HG03097 (cell line): Measurements from ENCODE around the gene FAM170B.

Source experiments
- ATAC-seq: cut with Tn5 transposase; IDR thresholded peaks from one replicate; pipeline ENCODE4 v1.9.1; 2021; ENCODE audit not compliant: unreplicated experiment, low FRiP score

FAM170B gene

DNA sequence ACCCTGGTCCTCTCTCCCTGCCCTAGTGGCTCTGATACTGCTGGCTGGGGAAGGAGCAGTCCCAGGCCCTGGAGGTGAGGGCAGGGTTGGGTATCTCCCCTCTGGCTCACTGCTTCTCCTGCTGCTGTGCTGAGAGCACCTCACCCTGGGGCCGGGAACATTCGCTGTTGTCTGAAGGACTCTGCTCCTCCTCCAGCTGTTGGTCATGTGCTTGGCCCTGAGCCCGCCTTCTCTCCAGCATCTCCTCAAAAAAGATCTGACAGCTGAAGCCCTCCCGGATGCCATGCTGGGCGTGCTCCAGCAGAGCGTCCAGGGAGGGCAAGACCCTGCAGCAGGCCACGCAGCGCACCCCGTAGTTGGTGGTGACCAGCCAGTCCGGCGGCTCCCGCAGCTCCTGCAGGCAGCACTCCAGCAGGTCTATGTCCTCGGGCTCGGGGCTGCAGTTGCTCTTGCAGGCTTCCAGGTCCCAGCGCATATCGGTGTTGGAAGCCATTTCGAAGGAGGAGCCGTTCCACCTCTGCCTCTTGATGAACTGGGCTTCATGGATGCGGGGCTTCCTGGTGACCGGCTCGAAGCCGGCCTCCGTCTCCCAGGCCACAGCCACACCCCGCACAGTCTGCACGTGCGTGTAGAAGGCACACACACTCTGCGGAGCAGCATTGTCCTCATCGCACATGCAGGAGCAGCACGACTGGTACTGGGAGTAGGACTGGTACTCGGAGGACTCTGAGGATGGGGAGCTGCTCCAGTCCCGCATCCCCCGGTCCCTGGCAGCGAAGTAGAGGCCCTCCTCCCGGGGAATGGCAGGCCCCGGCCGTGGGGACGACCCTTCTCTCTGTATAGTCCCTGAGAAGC lies 2.1 kb downstream of the FAM170B start:
- ATAC-seq = no peak

DNA sequence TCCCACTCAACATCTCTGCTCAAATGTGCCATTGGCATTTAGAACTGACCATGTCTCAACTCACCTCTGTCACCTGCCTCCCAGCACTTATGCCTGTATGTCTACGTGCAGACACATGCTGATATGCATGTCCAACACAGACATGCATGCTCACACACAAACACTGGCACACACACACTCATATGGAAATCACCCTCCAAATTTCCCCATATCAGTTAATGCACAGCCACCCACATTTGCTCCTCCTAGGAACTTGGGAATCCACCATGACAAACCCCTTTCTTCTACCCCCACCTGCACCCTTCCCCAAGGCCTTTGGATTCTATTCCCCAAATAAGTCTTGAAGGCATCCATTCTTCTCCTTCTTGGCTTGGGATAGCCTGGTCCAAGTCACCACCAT lies 4.4 kb downstream of the FAM170B start:
- no peak for ATAC-seq

DNA sequence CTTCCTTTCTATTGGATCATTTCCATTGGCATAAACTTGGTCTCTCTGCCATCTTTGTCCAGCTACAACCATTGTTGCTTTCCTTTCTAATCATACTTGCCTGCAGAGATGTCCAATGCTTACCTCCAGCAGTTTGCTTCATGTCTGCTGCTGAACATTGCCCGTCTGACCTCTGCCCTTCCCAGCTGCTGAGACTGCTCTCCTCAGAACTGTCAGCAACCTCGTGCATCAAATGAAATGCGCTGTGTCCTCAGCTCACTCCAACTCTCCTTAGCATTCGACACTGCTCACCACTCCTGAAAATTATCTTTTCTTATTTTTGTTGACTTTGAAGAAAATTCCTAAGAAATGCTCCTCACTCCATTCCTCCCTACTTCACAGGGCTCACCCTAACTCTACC lies 5.0 kb downstream of the FAM170B start:
- ATAC-seq = no peak

DNA sequence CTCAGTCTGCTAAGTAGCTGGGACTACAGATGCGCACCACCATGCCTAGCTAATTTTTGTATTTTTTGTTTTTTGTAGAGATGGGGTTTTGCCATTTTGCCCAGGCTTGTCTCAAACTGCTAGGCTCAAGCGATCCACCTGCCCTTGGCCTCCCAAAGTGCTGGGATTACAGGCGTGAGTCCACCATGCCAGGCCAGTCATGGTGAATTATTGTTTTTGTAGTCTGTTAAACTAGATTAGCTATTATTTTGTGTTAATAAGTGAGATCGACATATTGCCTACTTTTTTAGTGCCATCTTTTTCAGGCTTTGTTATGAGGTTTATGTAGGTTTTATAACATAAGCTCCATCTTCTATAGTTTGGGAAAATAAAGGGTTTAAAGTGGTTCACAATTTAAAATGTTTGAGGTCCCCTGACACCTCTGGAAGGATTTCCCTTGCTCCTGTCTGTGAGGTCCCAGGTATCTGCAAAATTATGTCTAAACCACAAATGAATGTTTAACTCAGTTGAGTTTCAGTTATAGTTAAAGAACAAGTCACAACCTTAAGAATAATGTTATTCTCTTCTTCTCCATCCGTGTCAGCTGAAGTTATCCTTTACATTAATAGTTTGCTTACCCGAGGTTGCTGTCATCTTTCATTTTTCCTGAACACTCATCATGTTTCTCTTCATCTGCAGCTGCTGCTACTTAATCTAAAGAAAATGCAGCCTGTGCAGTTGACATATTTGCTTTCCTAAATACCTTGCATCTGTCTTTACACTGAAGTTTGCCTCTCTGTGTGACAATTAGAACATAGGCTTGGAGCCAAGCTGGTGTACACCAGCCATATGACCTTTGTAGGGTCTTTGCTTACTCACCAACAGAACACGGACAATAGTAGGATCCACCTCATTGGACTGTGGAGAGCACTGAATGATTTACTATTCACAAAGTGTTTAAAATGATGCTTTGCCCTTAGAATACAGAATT lies 9.6 kb downstream of the FAM170B start:
- peak; percentile 82 for ATAC-seq

DNA sequence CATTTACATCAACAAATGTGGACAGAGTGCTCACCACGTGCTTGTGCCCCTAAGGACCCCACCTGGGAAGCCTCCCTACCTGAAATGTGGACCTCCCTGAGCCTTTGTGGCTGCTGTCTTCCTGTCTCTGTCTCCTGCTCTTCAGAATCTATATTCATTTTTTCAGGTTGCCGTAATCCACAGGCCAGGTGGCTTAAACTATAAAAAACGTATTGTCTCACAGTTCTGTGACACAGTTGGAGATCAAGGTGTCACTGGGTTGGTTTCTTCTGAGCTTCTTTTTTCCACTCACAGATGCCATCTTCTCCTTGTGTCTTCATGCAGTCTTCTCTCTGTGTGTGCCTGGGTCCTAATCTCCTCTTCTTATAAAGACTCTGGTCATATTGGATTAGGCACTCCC lies 12.9 kb downstream of the FAM170B start:
- no peak for ATAC-seq

DNA sequence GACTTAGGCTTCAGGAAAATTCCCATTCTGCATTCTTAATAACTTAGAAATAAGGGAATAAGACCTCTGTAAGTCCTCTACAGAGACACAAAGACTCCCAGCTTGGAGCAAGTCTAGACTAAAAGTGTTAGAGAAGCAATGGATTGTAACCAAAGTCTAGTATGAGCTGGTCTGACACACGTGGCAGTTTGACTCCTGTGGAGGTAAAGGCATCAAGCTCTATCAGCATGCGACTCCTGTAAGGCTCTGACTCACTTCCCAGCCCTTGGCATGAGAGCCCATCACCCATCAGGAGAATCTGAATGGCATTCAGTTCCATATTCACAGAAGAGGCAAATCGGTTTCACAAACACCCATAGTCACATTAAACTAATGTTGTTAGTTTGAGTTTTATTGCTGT lies 14.1 kb downstream of the FAM170B start:
- ATAC-seq = no peak

DNA sequence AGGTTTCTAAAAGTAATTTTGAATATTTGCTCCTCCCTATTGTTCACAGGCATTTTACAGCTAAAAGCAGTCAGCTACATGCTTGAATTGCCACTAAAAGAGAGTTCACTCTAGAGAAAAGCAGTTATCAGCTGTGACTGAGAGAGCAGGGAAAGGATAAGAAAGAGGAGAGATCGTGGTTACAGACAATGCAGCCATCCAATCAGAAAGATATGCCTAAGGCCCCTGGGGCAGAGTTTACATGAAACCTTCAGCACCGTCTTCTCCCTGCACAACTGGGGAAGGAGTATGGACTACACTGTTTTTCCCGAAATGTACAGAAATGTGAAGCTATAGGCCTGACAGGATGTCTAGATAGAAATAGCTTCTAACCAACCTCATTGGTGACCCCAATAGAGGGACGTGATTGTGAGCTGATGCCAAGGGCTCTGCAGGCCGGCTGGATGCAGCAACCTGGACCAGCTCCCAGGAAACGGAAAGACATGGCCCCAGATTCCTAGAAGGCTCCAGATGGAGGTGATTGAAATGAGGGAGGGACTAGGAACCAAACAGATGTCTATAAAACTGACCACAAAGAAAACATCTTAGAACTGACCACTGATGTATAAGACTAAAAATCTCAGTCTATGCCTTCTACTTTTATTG lies 15.3 kb downstream of the FAM170B start:
- no peak for ATAC-seq

DNA sequence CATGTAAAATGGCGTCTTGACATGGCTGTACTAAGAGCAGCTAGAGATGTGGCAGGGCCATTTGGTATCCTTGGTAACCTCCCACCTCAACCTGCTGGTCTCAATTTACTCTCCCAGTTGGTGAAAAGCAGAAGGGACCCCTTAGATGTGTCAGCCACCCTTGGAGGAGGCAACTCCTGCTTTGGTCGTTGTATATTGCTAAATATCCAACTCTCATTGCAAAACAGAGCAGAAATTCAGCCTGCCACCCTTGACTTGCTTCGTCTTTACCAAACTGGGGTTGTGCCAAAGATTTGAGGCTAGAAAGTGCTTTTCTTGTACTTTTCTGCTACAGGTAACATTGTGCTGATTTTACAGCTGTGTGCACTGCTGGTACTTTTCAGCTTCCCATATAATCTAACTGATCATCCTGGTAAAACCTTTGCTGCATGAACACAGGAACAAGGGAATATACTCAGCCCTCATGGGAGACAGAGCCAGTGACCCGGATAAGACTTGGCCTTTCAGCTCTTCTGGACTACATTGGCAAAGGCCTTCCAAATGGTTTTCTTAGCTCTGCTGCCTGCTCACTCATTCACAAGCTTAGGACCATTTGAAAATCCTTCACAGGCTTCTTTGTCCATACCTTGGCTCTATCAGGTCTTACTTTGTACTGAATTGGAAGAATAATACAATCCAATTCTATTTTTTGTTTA lies 16.3 kb downstream of the FAM170B start:
- no peak for ATAC-seq

GRCh38 chr10:49116509-49117375 lies 17.1 kb downstream of the FAM170B start:
- ATAC-seq = no peak

GRCh38 chr10:49115796-49116508 lies 17.9 kb downstream of the FAM170B start:
- no peak for ATAC-seq

- ATAC-seq = no peak
These were observed 18.6 kb downstream of the FAM170B start, which contains the start of gene VSTM4 for GRCh38 chr10:49115015-49115795. VSTM4 (minus strand) TSS chr10:49115522; CDS start chr10:49115485, 37 bp downstream.

DNA sequence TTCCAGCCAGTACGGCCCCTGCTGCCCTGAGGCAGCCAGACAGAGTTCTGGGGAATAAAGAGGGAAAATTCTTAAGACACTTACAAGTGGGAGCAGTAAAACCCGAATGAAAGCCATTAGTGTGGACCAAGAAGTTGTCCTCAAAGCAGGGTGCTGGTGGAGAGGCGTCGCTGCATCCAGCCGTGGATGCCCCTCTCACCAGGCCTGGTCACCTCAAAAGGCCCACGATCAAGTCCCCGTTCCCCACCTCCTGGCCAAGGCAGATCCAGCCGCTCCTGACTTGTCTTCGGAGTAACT lies 19.2 kb downstream of the FAM170B start:
- ATAC-seq = no peak

GRCh38 chr10:49113741-49114141 lies 20.1 kb downstream of the FAM170B start:
- ATAC-seq = no peak

GRCh38 chr10:49112851-49113250 lies 21.0 kb downstream of the FAM170B start:
- ATAC-seq = no peak

- ATAC-seq = no peak
These were observed 21.7 kb downstream of the FAM170B start for GRCh38 chr10:49112098-49112497.

GRCh38 chr10:49111320-49111698 lies 22.5 kb downstream of the FAM170B start:
- no peak for ATAC-seq

DNA sequence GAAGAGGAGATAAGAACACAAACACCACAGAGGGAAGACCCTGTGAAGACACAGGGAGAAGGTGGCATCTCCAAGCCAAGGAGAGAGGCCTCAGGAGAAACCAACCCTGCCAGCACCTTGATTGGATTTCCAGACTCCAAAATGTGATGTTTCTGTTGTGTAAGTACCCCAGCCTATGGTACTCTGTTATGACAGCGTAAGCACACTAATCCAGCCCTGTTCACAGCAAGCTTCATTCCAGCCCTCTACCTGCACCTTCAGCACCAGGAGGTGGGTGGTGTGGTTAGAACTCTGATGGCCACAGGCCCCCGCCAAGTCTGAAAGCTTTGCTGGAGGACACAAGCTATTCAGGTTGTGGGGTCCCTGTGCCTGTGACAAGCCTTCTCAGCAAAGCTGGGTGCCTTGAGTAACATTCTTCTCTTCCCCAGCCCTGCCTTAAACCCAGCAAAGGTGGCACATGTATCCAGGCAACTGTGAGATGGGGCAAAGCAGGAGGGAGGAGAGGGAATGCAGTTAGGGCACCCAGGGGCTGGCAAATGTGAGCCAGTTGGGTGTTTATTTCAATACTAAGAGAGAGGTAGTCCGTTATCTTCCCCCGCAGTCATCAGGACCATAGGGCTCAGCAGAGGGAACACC lies 23.0 kb downstream of the FAM170B start:
- no peak for ATAC-seq
